ENCODE results near the gene STXBP4. TPM values are rescaled to one million over a fixed set of nuclear protein-coding genes. Genes with fewer than 3 reads are reported as not detected.

The STXBP4 gene
- total RNA-seq, 1 donor from 2014 or later = 12.6 TPM

- Mint-ChIP-seq H3K9me3 (ENCODE audit: unreplicated experiment) (no peaks in the 10 kb centered on the region), H3K4me3 (ENCODE audit: unreplicated experiment) (no peak overlapping the region), H3K4me1 (ENCODE audit: low read depth, unreplicated experiment) (peaks cover 21% of the 10 kb centered on the region), H3K36me3 (ENCODE audit: low read depth, unreplicated experiment) (peaks cover 4% of the 10 kb centered on the region), H3K27me3 (ENCODE audit: low read depth, unreplicated experiment) (no peaks in the 10 kb centered on the region), H3K27ac (ENCODE audit: unreplicated experiment) (peak overlapping the region; percentile 93)
- H3K79me2 ChIP-seq (ENCODE audit: insufficient read depth, low read length) = no peaks in the 10 kb centered on the region
- TF ChIP-seq EZH2 (IDR thresholded peaks at IDR 0.05; ENCODE audit: insufficient read depth, low read length) (no peak), CTCF (IDR thresholded peaks at IDR 0.05; ENCODE audit: insufficient read depth, low read depth, low read length) (no peak)
- no peaks in the 10 kb centered on the region for H4K20me1 ChIP-seq (ENCODE audit: insufficient read depth, low read length)
- no peak overlapping the region for H3K27ac ChIP-seq (ENCODE audit: low read depth, low read length)
- no peaks in the 10 kb centered on the region for H3K36me3 ChIP-seq (ENCODE audit: insufficient read depth, low read length)
- H3K27me3 ChIP-seq (ENCODE audit: insufficient read depth, low read length) = peaks cover 15% of the 10 kb centered on the region
- H3K4me1 ChIP-seq (ENCODE audit: insufficient read depth, low read length) = peaks cover 20% of the 10 kb centered on the region
- FAIRE-seq = no peak
- no peak overlapping the region for H2AFZ ChIP-seq (ENCODE audit: low read depth, low read length)
- peak overlapping the region; percentile 42 for H3K4me2 ChIP-seq (ENCODE audit: low read length)
- H3K4me3 ChIP-seq (ENCODE audit: insufficient read depth, low read depth, low read length) = no peak overlapping the region
- DNase-seq (ENCODE audit: low read depth) = no peak
- no peaks in the 10 kb centered on the region for H3K9me3 ChIP-seq (ENCODE audit: insufficient read depth, low read depth, low read length)
- no peak overlapping the region for H3K9ac ChIP-seq (ENCODE audit: low read length)
Observed at GRCh38 chr17:54945231-54945630, 23.3 kb upstream of the STXBP4 start.

DNA sequence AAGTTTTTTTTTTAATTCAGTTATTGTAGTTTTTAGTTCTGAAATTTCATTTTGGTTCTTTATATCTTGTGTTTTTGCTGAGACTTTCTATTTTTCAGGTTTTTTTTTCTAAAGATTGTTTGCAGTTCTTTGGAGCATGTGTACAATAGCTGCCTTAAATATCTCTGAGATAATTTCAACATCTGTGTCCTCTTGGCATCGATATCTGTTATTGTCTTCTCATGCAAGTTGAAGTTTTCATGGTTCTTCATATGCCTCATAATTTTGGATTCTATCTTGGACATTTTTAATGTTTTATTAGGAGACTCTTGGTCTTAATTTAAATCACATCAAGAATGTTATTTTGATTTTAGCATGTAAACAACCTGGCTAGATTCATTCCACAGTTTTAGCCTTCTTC is 22.9 kb upstream of the STXBP4 start:
- H3K9ac ChIP-seq (ENCODE audit: low read length) = no peak overlapping the region
- H3K4me2 ChIP-seq (ENCODE audit: low read length) = no peak overlapping the region
- no peaks in the 10 kb centered on the region for H3K79me2 ChIP-seq (ENCODE audit: insufficient read depth, low read length)
- H2AFZ ChIP-seq (ENCODE audit: low read depth, low read length) = no peak overlapping the region
- Mint-ChIP-seq H3K27ac (ENCODE audit: unreplicated experiment) (no peak overlapping the region), H3K36me3 (ENCODE audit: low read depth, unreplicated experiment) (peaks cover 4% of the 10 kb centered on the region), H3K27me3 (ENCODE audit: low read depth, unreplicated experiment) (no peaks in the 10 kb centered on the region), H3K9me3 (ENCODE audit: unreplicated experiment) (no peaks in the 10 kb centered on the region), H3K4me1 (ENCODE audit: low read depth, unreplicated experiment) (peaks cover 21% of the 10 kb centered on the region), H3K4me3 (ENCODE audit: unreplicated experiment) (no peak overlapping the region)
- no peak for DNase-seq (ENCODE audit: low read depth)
- peaks cover 20% of the 10 kb centered on the region for H3K4me1 ChIP-seq (ENCODE audit: insufficient read depth, low read length)
- H3K36me3 ChIP-seq (ENCODE audit: insufficient read depth, low read length) = no peaks in the 10 kb centered on the region
- H3K9me3 ChIP-seq (ENCODE audit: insufficient read depth, low read depth, low read length) = no peaks in the 10 kb centered on the region
- peaks cover 15% of the 10 kb centered on the region for H3K27me3 ChIP-seq (ENCODE audit: insufficient read depth, low read length)
- TF ChIP-seq EZH2 (IDR thresholded peaks at IDR 0.05; ENCODE audit: insufficient read depth, low read length) = no peak
- no peak for TF ChIP-seq CTCF (IDR thresholded peaks at IDR 0.05; ENCODE audit: insufficient read depth, low read depth, low read length)
- no peak for FAIRE-seq
- no peaks in the 10 kb centered on the region for H4K20me1 ChIP-seq (ENCODE audit: insufficient read depth, low read length)
- H3K27ac ChIP-seq (ENCODE audit: low read depth, low read length) = no peak overlapping the region
- no peak overlapping the region for H3K4me3 ChIP-seq (ENCODE audit: insufficient read depth, low read depth, low read length)

- peak overlapping the region; percentile 45 for H3K4me2 ChIP-seq (ENCODE audit: low read length)
- no peaks in the 10 kb centered on the region for H4K20me1 ChIP-seq (ENCODE audit: insufficient read depth, low read length)
- no peak overlapping the region for H3K9ac ChIP-seq (ENCODE audit: low read length)
- no peaks in the 10 kb centered on the region for H3K9me3 ChIP-seq (ENCODE audit: insufficient read depth, low read depth, low read length)
- peaks cover 20% of the 10 kb centered on the region for H3K4me1 ChIP-seq (ENCODE audit: insufficient read depth, low read length)
- H3K36me3 ChIP-seq (ENCODE audit: insufficient read depth, low read length) = no peaks in the 10 kb centered on the region
- no peak for FAIRE-seq
- Mint-ChIP-seq H3K27ac (ENCODE audit: unreplicated experiment) (no peak overlapping the region), H3K9me3 (ENCODE audit: unreplicated experiment) (no peaks in the 10 kb centered on the region), H3K4me1 (ENCODE audit: low read depth, unreplicated experiment) (peaks cover 21% of the 10 kb centered on the region), H3K4me3 (ENCODE audit: unreplicated experiment) (no peak overlapping the region), H3K27me3 (ENCODE audit: low read depth, unreplicated experiment) (no peaks in the 10 kb centered on the region), H3K36me3 (ENCODE audit: low read depth, unreplicated experiment) (peaks cover 10% of the 10 kb centered on the region)
- no peak overlapping the region for H2AFZ ChIP-seq (ENCODE audit: low read depth, low read length)
- DNase-seq (ENCODE audit: low read depth) = no peak
- TF ChIP-seq CTCF (IDR thresholded peaks at IDR 0.05; ENCODE audit: insufficient read depth, low read depth, low read length) (no peak), EZH2 (IDR thresholded peaks at IDR 0.05; ENCODE audit: insufficient read depth, low read length) (no peak)
- H3K79me2 ChIP-seq (ENCODE audit: insufficient read depth, low read length) = no peaks in the 10 kb centered on the region
- H3K27ac ChIP-seq (ENCODE audit: low read depth, low read length) = no peak overlapping the region
- H3K4me3 ChIP-seq (ENCODE audit: insufficient read depth, low read depth, low read length) = no peak overlapping the region
- H3K27me3 ChIP-seq (ENCODE audit: insufficient read depth, low read length) = peaks cover 15% of the 10 kb centered on the region
Observed at GRCh38 chr17:54947396-54947795, 21.2 kb upstream of the STXBP4 start.
